ENCODE measurements around the gene STAC2.

STAC2 gene

GRCh38 chr17:39164675-39165143 is 61.0 kb downstream of the STAC2 start:
- peak; percentile 90 to 91 for DNase-seq (ENCODE audit: low read depth in 2 of 2)

GRCh38 chr17:39161962-39162361 is 63.8 kb downstream of the STAC2 start:
- no peak for DNase-seq (ENCODE audit: low read depth in 2 of 2)
